Middle frontal gyrus (tissue), 1 donor: Measurements from ENCODE around the gene GNAL.
A peak's percentile ranks its signal among the peaks of the same experiment; 100 is the strongest.
"Not testable (repeated sequence)": the region's sequence is repeated elsewhere in the genome, so short reads cannot be mapped to it uniquely, and the experiment has no call there.

Experiments used
- DNase-seq: peaks from one replicate; pipeline ENCODE4 v3.0.0-alpha.2; 2015; ENCODE audit warnings: low spot score; ENCODE audit errors: extremely low spot score

GNAL gene

DNA sequence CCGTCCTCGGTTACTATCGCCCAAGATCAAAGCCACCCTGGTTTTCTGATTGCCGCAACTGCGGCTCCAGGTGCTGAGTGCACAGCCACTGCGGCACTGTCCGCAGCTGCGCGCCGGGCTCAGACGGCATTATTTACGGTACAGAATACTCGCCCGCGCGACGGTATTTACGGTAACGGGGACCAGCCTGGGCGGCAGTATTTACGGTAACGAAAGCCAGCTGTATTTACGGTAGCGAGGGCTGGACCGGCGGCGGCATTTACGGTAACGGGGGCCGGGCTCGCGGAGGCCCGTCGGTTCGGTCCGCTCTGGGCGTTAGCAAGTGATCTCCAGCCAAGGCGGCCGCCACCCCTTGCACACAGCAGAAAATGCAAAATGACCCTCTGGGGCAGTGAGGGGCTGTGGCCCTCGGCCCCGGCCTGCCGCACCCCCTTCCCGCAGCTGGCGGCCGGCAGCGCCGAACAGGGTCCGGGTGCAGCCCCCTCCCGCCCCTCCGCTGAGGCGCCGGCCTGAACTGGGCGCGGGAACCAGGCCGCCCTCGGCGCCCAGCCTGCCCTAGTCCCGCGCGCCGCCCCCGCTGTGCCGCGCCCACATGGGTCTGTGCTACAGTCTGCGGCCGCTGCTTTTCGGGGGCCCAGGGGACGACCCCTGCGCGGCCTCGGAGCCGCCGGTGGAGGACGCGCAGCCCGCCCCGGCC is at the start of gene GNAL:
TSS of gene GNAL (plus strand) at position 293 of the 697 bp plus-strand sequence. CDS start at position 593, 300 bp downstream.
- DNase-seq, result peak; percentile 33

GRCh38 chr18:11647310-11647709 is 41.8 kb upstream of the GNAL start:
- not testable (repeated sequence) for DNase-seq

DNA sequence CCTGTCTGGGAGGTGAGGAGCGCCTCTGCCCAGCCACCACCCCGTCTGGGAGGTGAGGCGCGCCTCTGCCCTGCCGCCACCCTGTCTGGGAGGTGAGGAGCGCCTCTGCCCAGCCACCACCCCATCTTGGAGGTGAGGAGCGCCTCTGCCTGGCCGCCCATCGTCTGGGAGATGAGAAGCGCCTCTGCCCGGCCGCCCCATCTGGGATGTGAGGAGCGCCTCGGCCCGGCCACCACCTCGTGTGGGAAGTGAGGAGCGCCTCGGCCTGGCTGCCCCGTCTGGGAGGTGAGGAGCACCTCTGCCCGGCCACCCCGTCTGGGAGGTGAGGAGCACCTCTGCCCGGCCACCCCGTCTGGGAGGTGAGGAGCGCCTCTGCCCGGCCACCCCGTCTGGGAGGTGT is 41.3 kb upstream of the GNAL start:
- not testable (repeated sequence) for DNase-seq

DNA sequence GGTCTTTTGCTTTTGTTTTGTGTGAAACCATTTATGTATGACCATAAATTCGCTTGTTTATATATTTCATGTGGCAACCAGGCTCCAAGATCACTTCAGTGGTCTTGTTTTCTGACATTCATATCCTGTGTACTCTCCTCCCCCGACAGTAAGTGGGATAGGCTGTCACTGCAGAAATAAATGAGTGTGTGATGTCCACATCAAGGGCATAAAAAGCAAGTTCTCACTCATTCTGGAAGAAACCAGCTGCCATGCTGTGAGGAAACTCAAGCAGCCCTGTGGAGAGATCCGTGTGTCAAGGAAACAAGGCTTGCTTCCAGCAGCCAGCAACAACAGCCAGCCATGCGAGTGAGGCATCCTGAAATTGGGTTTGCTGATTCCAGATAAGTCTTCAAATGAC is 39.2 kb upstream of the GNAL start:
- no peak for DNase-seq

GRCh38 chr18:11651899-11652298 is 37.2 kb upstream of the GNAL start:
- DNase-seq, result no peak

DNA sequence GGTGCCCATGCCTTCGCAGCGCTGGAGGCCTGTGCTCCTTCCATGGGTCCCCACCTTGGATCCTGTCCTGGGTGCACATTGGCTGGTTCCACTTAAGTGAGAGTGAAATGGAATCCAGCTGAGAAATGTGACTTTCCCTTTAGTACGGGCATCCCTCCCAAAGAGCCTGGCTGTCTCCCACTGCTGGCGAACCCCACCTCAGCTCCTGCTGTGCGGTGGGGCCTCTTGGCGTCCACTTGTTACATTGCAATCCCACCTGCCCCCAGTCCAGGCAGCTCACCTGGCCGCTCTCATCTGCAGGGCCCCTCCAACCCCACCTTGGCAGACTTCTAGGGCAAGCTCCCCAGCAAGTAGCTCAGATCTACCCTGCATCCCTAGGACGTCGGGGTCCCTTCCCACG is 35.5 kb upstream of the GNAL start:
- no peak for DNase-seq

GRCh38 chr18:11654736-11655605 is 34.1 kb upstream of the GNAL start:
- peak; percentile 14 for DNase-seq

- DNase-seq, result no peak
These were observed 33.5 kb upstream of the GNAL start for GRCh38 chr18:11655606-11655932.

- DNase-seq, result no peak
These were observed 31.9 kb upstream of the GNAL start for GRCh38 chr18:11657152-11657551.

DNA sequence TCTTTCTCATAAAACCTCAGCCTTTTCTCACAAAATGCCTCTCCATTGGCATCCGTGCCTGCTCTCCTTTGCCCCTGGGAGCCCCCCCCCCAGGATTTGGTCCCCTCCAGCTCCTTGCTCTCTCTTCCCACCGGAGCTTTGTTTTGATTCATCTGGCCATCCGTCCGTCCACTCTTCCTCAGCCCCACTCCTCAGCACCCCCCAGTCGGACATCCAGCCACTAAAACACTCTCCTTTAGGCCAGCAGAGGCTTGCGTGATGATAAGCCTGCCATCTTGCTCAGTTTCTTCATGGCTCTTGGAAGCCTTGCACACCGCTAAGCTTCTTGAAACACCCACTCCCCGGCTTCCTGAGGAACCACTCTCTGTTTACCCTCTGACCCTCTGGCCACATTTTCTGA is 31.5 kb upstream of the GNAL start:
- DNase-seq, result no peak

DNA sequence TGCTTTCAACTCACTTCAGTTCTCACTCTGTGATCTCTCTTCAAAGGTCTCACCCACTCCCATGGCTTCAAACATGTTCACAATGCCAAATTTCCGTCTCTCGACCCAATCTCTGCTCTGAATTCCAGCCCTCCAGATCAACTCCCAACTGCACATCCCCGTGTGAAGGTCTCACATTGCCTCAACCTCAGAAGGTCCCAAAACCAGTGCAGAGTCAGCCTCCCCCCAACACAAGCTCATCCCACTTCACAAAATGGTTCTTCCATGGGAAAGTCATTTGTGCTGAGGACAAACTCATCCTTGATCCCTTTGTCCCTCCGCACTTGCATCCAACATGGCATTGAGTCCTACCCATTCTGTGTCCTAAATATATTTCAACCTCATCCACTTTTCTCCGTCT is 31.0 kb upstream of the GNAL start:
- no peak for DNase-seq

DNA sequence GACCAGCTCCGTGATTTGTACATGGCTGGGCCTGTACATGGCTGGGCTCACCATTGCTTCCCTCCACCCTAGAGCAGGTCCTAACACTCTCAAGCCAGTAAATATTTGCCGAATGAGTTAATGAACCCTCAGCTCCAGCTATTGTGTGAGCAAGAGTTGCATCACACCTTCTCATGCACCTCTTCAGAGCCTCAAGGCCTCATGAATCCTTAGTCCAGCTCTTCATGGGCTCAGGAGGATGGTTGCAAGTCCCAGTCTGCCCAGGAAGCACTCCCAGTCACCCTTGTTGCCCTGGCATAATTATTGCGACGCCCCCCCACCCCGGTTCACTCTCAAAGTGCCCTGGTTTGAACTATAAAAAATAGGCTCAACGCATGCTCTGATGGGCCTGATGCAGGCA is 30.1 kb upstream of the GNAL start:
- no peak for DNase-seq

GRCh38 chr18:11660691-11661090 is 28.4 kb upstream of the GNAL start:
- no peak for DNase-seq

DNA sequence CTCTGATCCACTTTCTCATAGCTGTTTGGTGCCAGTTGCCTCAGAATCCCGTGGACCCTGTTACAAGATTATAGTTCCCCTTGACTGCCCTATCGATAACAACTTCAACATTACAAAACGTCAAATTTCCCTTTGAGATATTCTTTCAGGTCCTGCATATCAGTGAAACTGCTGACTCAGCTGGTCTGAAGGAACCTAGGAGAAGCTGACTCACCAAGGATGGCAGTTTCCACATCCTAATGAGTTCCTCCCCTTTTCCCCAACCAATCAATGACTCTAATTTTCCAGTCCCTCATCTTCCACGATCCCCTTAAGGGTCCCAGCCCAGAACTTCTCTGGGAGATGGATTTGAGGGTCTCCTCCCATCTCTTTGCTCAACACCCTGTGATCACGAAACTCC is 27.6 kb upstream of the GNAL start:
- no peak for DNase-seq

GRCh38 chr18:11663439-11664029 is 25.5 kb upstream of the GNAL start:
- no peak for DNase-seq

GRCh38 chr18:11664286-11664685 is 24.8 kb upstream of the GNAL start:
- DNase-seq, result no peak

- no peak for DNase-seq
These were observed 23.9 kb upstream of the GNAL start for GRCh38 chr18:11665146-11665545.

GRCh38 chr18:11665587-11665986 is 23.5 kb upstream of the GNAL start:
- DNase-seq, result no peak

DNA sequence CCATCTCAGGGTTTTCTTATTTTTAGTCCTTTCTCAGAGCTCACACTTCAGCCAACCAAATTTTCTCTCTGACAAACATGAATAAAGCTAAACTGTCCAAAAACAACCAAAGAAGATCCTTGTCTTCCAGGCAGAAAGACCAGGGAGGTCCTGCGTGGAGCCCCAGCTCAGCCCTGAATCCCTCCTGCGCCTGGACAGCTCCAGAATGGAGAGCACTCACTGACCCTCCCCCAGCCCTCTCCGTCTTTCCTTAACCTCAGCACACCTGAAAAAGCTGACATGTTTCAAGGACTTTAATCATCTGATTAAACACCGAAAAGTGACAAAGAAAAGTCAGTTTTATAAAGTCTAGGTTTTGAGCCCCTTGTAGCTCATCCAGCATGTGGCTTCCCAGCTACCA is 22.9 kb upstream of the GNAL start:
- no peak for DNase-seq

- DNase-seq, result no peak
These were observed 22.2 kb upstream of the GNAL start for GRCh38 chr18:11666831-11667230.

DNA sequence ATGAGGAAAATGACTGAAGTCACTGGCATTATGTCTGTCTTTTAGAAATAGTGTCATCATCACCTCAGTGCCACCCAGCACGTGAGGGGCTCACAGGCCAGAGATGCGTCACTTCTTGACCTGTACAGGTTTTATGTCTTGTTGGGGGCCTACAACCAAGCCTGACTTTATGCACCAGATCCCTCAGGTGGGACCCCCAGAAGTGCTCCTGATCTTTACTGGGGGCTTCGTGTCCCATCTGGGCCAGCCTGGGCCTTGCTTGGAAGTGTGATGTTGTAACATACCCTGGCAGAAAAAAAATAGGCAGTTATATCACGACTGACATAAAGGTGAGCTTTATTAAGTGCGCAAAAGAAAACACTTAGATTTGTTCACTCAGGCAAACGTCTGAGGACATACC is 21.5 kb upstream of the GNAL start:
- DNase-seq, result no peak

DNA sequence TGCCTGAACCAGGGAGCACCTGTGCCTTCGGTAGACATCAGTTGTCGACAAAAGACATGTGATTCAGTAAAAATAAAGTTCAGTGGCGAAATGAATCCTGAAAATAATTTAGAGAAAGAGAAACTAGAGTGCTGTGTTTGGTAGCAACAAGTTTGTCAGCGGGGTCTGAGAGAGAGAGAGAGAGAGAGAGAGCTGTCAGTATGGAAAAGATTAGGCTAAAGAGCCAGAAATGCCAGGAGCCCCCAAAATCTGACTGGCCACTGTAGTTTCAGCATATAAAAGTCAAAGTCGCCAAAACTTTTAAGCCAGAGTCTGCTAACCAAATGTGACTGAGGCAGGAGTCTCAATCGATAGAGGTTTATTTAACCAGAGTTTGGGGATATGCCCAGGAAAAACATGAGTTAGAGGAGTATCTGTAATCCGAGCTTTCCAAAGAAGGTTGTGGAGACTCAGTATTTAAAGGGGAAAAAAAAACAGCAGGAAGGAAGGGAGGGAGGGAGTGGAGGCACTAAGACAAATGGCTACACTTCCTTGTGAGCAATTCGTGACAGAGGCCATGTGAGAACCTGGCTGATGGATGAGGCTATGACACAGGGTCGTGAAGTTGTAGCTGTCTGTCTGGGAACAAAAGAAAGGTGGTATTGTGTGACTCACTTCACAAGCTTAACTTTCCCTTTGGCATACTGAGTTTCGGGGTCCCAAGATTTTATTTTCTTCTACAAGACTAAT is 20.5 kb upstream of the GNAL start:
- no peak for DNase-seq
